HEK293 (cell line): ENCODE data around the gene TOR4A.
A peak's percentile ranks its signal among the peaks of the same experiment; 100 is the strongest.

ENCODE experiments used
- CTCF ChIA-PET: fragments of 350-600 bp; formaldehyde crosslinking; extraction: SDS; loops from one replicate; lab custom pipeline; 2021; ENCODE audit warnings: antibody characterized with exemption; lab: Yijun Ruan, JAX
- POLR2A ChIA-PET: fragments of 300-600 bp; formaldehyde crosslinking; extraction: SDS; loops from one replicate; lab custom pipeline; 2020; ENCODE audit warnings: antibody characterized with exemption, inconsistent platforms; lab: Yijun Ruan, JAX
- H3K27ac ChIP-seq: fragments of 200-500 bp; sonication (Bioruptor generic); 2 replicates; pipeline ENCODE4 v1.5.1; 2014; ENCODE audit warnings: low read depth, low read length, control low read depth, inconsistent platforms; ENCODE audit errors: extremely low read depth
- H3K36me3 ChIP-seq, 2 experiments: fragments of 200-500 bp in 1 of 2; sonication (Bioruptor generic) in 1 of 2; 1 replicate in 1 of 2; 2 replicates in 1 of 2; pipeline ENCODE4 v1.5.1; 2014 to 2017; ENCODE audit warnings: inconsistent platforms in 2 of 2, low read length in 2 of 2; ENCODE audit not compliant: control insufficient read depth in 2 of 2, insufficient read depth in 1 of 2
- H3K4me1 ChIP-seq: fragments of 200-500 bp; sonication (Bioruptor generic); 2 replicates; pipeline ENCODE4 v1.5.1; 2014; ENCODE audit warnings: mild to moderate bottlenecking, low read length, inconsistent platforms; ENCODE audit not compliant: control insufficient read depth, insufficient read depth
- H3K4me3 ChIP-seq: 2 replicates; pipeline ENCODE4 v1.5.1; 2011; ENCODE audit warnings: low read depth, mild to moderate bottlenecking, control low read depth, low read length, moderate library complexity
- H3K9me3 ChIP-seq: fragments of 200-500 bp; sonication (Bioruptor generic); 2 replicates; pipeline ENCODE4 v1.5.1; 2014; ENCODE audit warnings: low read depth, low read length, inconsistent platforms; ENCODE audit not compliant: control insufficient read depth, insufficient read depth
- GFI1B ChIP-seq: fragments of 450-650 bp; formaldehyde crosslinking; IDR thresholded peaks from 2 replicates; pipeline ENCODE4 v1.5.1; 2016; ENCODE audit warnings: missing biosample characterization, missing genetic modification characterization
- IKZF3 ChIP-seq: fragments of 450-650 bp; IDR thresholded peaks from 2 replicates; pipeline ENCODE4 v1.5.0; 2018; ENCODE audit warnings: missing biosample characterization, mild to moderate bottlenecking, missing genetic modification characterization, moderate library complexity
- REPIN1 ChIP-seq: fragments of 450-650 bp; formaldehyde crosslinking; IDR thresholded peaks from 2 replicates; pipeline ENCODE4 v1.5.1; 2017; ENCODE audit warnings: missing biosample characterization, missing genetic modification characterization, low read depth
- ZBTB1 ChIP-seq: fragments of 450-650 bp; formaldehyde crosslinking; IDR thresholded peaks from 2 replicates; pipeline ENCODE4 v1.5.1; 2016; ENCODE audit warnings: missing biosample characterization, missing genetic modification characterization
- ZBTB7A ChIP-seq: fragments of 450-650 bp; formaldehyde crosslinking; IDR thresholded peaks from 2 replicates; pipeline ENCODE4 v1.5.1; 2016; ENCODE audit warnings: low read depth, missing biosample characterization, missing genetic modification characterization
- ZBTB8A ChIP-seq: fragments of 450-650 bp; formaldehyde crosslinking; IDR thresholded peaks from 2 replicates; pipeline ENCODE4 v1.5.1; 2016; ENCODE audit warnings: missing biosample characterization, missing genetic modification characterization
- ZFHX2 ChIP-seq: fragments of 450-650 bp; formaldehyde crosslinking; conservative IDR thresholded peaks from 2 replicates; pipeline ENCODE4 v1.5.1; 2016; ENCODE audit warnings: missing biosample characterization, missing genetic modification characterization
- ZNF112 ChIP-seq: fragments of 450-650 bp; formaldehyde crosslinking; IDR thresholded peaks from 2 replicates; pipeline ENCODE4 v1.5.0; 2017; ENCODE audit warnings: missing biosample characterization, missing genetic modification characterization
- ZNF19 ChIP-seq: fragments of 450-650 bp; formaldehyde crosslinking; IDR thresholded peaks from 2 replicates; pipeline ENCODE4; 2016; ENCODE audit warnings: missing biosample characterization, missing genetic modification characterization, low read depth
- ZNF266 ChIP-seq: fragments of 450-650 bp; formaldehyde crosslinking; IDR thresholded peaks from 2 replicates; pipeline ENCODE4 v1.5.1; 2016; ENCODE audit warnings: missing biosample characterization, missing genetic modification characterization, low read depth
- ZNF560 ChIP-seq: fragments of 450-650 bp; formaldehyde crosslinking; IDR thresholded peaks from 2 replicates; pipeline ENCODE4 v1.5.1; 2017; ENCODE audit warnings: missing biosample characterization, missing genetic modification characterization, borderline replicate concordance
- ZNF561 ChIP-seq: fragments of 450-650 bp; IDR thresholded peaks from 2 replicates; pipeline ENCODE4 v1.5.1; 2018; ENCODE audit warnings: missing biosample characterization, missing genetic modification characterization, borderline replicate concordance
- ZNF610 ChIP-seq: fragments of 450-650 bp; formaldehyde crosslinking; IDR thresholded peaks from 2 replicates; pipeline ENCODE4 v1.5.1; 2016; ENCODE audit warnings: missing biosample characterization, missing genetic modification characterization, borderline replicate concordance
- ZNF670 ChIP-seq: fragments of 450-650 bp; formaldehyde crosslinking; IDR thresholded peaks from 2 replicates; pipeline ENCODE4 v1.5.1; 2016; ENCODE audit warnings: missing biosample characterization, missing genetic modification characterization, low read depth
- ZNF707 ChIP-seq: fragments of 450-650 bp; formaldehyde crosslinking; IDR thresholded peaks from 2 replicates; pipeline ENCODE4 v1.5.1; 2016; ENCODE audit warnings: missing biosample characterization, missing genetic modification characterization
- TF ChIP-seq, protein P1 (sequence below): fragments of 450-650 bp; formaldehyde crosslinking; IDR thresholded peaks from 2 replicates; pipeline ENCODE4 v1.5.1; 2016; ENCODE audit warnings: missing biosample characterization, missing genetic modification characterization
- TF ChIP-seq, protein P2 (sequence below): fragments of 450-650 bp; formaldehyde crosslinking; IDR thresholded peaks from 2 replicates; pipeline ENCODE4 v1.5.1; 2016; ENCODE audit warnings: missing biosample characterization, missing genetic modification characterization
- TF ChIP-seq, protein P3 (sequence below): fragments of 450-650 bp; formaldehyde crosslinking; IDR thresholded peaks from 2 replicates; pipeline ENCODE4 v1.5.1; 2016; ENCODE audit warnings: missing biosample characterization, missing genetic modification characterization
- TF ChIP-seq, protein P4 (sequence below): fragments of 450-650 bp; formaldehyde crosslinking; IDR thresholded peaks from 2 replicates; pipeline ENCODE4 v1.5.1; 2016; ENCODE audit warnings: missing biosample characterization, missing genetic modification characterization
- TF ChIP-seq, protein P5 (sequence below): fragments of 450-650 bp; formaldehyde crosslinking; IDR thresholded peaks from 2 replicates; pipeline ENCODE4 v1.5.1; 2016; ENCODE audit warnings: missing biosample characterization, missing genetic modification characterization

TOR4A gene

DNA sequence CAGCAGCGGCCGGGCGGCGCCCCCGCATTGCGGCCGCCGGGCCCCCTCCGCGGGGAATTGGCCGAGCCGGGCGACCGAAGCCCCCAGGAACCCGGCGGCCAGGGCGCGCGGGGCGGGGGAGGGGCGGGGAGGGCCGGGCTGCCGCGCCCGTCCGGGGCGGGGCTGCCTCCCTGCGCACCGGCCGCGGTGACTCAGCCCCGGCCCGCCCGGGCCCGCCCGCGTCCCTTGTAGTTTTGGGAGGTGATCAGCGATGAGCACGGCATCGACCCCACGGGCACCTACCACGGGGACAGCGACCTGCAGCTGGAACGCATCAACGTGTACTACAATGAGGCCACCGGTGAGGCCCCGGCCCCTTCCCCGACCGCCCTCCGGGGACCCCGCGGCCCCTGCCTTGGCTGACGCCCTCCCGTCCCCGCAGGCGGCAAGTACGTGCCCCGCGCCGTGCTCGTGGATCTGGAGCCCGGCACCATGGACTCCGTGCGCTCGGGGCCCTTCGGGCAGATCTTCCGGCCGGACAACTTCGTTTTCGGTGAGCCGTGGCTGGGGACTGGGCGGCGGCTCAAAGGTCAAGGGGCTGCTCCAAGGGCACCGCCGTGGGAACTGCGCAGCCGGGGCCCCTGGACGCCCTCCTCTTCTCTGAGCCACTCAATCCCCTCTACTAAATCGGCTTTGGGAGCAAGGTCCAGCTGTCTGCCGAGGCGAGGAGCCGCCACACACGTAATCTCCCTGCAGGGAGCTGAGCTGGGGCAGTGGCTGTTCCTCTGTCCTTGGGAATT is 35.8 kb upstream of the TOR4A start (continued):
- TF ChIP-seq ZBTB7A (peak; percentile 57; the same call in 1 of the 2 replicates), GFI1B (tag by site-specific recombination) (no peak), ZNF560 (tag by site-specific recombination) (no peak), ZNF670 (tag by site-specific recombination) (no peak), ZNF112 (tag by site-specific recombination) (no peak), ZBTB8A (peak; percentile 39)

DNA sequence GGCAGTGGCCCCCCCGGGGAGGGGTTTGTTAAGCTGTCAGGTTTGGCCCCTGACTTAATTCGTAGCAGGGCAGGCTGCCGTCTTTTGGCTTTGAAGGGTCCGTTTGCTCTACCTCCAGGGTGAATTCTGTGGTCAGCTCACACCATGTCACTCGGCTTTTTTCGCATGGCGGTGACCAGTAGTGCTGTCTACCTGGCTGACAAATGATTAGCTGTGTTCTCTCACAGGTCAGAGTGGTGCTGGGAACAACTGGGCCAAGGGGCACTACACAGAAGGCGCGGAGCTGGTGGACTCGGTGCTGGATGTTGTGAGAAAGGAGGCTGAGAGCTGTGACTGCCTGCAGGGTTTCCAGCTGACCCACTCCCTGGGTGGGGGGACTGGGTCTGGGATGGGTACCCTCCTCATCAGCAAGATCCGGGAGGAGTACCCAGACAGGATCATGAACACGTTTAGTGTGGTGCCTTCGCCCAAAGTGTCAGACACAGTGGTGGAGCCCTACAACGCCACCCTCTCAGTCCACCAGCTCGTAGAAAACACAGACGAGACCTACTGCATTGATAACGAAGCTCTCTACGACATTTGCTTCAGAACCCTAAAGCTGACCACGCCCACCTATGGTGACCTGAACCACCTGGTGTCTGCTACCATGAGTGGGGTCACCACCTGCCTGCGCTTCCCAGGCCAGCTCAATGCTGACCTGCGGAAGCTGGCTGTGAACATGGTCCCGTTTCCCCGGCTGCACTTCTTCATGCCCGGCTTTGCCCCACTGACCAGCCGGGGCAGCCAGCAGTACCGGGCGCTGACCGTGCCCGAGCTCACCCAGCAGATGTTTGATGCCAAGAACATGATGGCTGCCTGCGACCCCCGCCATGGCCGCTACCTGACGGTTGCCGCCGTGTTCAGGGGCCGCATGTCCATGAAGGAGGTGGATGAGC is 35.0 kb upstream of the TOR4A start:
- H3K4me3 ChIP-seq = peak overlapping the region; percentile 83
- ChIA-PET CTCF (interaction anchor here (0.8 to 1.3 kb wide), 2 partner anchors 12 to 213 kb away, joined by 5 to 13 read pairs; partner anchors contain the start of gene NELFB), POLR2A (interaction anchor here (0.6 to 11.5 kb wide), 17 partner anchors 8 to 309 kb away, joined by 3 to 336 read pairs (median 4); partner anchors contain the start of genes CYSRT1, MAN1B1, MRPL41 and NELFB)
- no peaks in the 10 kb centered on the region for H3K9me3 ChIP-seq
- peak overlapping the region; percentile 89 for H3K27ac ChIP-seq
- H3K36me3 ChIP-seq = peaks cover 0 to 32% of the 10 kb centered on the region in 2 experiments; a peak in 1 of 3 replicates
- 0 out of 2 replicates have a peak, but pooled peaks cover 3% of the 10 kb centered on the region for H3K4me1 ChIP-seq
- TF ChIP-seq, protein P1, sequence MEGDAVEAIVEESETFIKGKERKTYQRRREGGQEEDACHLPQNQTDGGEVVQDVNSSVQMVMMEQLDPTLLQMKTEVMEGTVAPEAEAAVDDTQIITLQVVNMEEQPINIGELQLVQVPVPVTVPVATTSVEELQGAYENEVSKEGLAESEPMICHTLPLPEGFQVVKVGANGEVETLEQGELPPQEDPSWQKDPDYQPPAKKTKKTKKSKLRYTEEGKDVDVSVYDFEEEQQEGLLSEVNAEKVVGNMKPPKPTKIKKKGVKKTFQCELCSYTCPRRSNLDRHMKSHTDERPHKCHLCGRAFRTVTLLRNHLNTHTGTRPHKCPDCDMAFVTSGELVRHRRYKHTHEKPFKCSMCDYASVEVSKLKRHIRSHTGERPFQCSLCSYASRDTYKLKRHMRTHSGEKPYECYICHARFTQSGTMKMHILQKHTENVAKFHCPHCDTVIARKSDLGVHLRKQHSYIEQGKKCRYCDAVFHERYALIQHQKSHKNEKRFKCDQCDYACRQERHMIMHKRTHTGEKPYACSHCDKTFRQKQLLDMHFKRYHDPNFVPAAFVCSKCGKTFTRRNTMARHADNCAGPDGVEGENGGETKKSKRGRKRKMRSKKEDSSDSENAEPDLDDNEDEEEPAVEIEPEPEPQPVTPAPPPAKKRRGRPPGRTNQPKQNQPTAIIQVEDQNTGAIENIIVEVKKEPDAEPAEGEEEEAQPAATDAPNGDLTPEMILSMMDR (tag by site-specific recombination) = no peak
- TF ChIP-seq, protein P2, sequence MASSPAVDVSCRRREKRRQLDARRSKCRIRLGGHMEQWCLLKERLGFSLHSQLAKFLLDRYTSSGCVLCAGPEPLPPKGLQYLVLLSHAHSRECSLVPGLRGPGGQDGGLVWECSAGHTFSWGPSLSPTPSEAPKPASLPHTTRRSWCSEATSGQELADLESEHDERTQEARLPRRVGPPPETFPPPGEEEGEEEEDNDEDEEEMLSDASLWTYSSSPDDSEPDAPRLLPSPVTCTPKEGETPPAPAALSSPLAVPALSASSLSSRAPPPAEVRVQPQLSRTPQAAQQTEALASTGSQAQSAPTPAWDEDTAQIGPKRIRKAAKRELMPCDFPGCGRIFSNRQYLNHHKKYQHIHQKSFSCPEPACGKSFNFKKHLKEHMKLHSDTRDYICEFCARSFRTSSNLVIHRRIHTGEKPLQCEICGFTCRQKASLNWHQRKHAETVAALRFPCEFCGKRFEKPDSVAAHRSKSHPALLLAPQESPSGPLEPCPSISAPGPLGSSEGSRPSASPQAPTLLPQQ (tag by site-specific recombination) = no peak
- TF ChIP-seq, protein P3, sequence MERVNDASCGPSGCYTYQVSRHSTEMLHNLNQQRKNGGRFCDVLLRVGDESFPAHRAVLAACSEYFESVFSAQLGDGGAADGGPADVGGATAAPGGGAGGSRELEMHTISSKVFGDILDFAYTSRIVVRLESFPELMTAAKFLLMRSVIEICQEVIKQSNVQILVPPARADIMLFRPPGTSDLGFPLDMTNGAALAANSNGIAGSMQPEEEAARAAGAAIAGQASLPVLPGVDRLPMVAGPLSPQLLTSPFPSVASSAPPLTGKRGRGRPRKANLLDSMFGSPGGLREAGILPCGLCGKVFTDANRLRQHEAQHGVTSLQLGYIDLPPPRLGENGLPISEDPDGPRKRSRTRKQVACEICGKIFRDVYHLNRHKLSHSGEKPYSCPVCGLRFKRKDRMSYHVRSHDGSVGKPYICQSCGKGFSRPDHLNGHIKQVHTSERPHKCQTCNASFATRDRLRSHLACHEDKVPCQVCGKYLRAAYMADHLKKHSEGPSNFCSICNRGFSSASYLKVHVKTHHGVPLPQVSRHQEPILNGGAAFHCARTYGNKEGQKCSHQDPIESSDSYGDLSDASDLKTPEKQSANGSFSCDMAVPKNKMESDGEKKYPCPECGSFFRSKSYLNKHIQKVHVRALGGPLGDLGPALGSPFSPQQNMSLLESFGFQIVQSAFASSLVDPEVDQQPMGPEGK (tag by site-specific recombination) = peak; percentile 2; the same call in 1 of the 2 replicates
- no peak for TF ChIP-seq ZNF610 (tag by site-specific recombination)
- TF ChIP-seq, protein P4, sequence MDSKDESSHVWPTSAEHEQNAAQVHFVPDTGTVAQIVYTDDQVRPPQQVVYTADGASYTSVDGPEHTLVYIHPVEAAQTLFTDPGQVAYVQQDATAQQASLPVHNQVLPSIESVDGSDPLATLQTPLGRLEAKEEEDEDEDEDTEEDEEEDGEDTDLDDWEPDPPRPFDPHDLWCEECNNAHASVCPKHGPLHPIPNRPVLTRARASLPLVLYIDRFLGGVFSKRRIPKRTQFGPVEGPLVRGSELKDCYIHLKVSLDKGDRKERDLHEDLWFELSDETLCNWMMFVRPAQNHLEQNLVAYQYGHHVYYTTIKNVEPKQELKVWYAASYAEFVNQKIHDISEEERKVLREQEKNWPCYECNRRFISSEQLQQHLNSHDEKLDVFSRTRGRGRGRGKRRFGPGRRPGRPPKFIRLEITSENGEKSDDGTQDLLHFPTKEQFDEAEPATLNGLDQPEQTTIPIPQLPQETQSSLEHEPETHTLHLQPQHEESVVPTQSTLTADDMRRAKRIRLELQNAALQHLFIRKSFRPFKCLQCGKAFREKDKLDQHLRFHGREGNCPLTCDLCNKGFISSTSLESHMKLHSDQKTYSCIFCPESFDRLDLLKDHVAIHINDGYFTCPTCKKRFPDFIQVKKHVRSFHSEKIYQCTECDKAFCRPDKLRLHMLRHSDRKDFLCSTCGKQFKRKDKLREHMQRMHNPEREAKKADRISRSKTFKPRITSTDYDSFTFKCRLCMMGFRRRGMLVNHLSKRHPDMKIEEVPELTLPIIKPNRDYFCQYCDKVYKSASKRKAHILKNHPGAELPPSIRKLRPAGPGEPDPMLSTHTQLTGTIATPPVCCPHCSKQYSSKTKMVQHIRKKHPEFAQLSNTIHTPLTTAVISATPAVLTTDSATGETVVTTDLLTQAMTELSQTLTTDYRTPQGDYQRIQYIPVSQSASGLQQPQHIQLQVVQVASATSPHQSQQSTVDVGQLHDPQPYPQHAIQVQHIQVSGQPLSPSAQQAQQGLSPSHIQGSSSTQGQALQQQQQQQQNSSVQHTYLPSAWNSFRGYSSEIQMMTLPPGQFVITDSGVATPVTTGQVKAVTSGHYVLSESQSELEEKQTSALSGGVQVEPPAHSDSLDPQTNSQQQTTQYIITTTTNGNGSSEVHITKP (tag by site-specific recombination) = no peak
- TF ChIP-seq ZNF561 (tag by site-specific recombination) = no peak
- TF ChIP-seq ZNF560 (tag by site-specific recombination) = no peak
- no peak for TF ChIP-seq ZNF266
- TF ChIP-seq ZNF19 (tag by site-specific recombination) = no peak
- TF ChIP-seq IKZF3 = no peak
- TF ChIP-seq ZFHX2 (tag by site-specific recombination) = no peak
- TF ChIP-seq, protein P5, sequence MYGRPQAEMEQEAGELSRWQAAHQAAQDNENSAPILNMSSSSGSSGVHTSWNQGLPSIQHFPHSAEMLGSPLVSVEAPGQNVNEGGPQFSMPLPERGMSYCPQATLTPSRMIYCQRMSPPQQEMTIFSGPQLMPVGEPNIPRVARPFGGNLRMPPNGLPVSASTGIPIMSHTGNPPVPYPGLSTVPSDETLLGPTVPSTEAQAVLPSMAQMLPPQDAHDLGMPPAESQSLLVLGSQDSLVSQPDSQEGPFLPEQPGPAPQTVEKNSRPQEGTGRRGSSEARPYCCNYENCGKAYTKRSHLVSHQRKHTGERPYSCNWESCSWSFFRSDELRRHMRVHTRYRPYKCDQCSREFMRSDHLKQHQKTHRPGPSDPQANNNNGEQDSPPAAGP (tag by site-specific recombination) = no peak
- no peak for TF ChIP-seq REPIN1 (tag by site-specific recombination)
- TF ChIP-seq ZNF707 (tag by site-specific recombination) = peak; percentile 77; the same call in 1 of the 2 replicates
- no peak for TF ChIP-seq ZBTB1 (tag by site-specific recombination)
